ENCODE measurements around the gene GAS6. TPM values are rescaled to one million over a fixed set of nuclear protein-coding genes. Genes with fewer than 3 reads are reported as not detected.
"Not testable (repeated sequence)": the region's sequence is repeated elsewhere in the genome, so short reads cannot be mapped to it uniquely, and the experiment has no call there.

The GAS6 gene
- total RNA-seq, 1 experiment from 2014 or later = 41.7 TPM

DNA sequence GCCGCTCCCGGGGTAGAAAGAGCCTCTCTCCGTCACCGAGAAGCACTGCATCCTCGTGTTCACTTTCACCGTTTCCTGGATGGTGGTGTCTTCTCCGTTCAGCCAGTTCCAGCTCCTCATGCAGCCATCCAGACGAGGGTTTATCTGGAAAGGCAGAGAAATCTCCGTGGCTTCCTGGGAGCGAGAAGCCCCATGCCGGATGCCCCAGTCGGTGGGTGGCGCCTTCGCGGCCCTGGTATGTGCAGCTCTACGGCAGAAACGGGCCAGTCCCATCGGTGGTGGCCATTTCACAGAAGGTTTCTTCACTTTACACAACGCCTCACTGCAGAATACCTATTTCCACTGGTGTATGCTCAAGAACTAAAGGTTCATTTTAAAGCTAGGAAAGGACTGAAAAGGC lies 36.9 kb downstream of the GAS6 start:
- no peaks in the 10 kb centered on the region for H3K27me3 ChIP-seq (replicated peaks)
- no peaks in the 10 kb centered on the region for H3K9me3 ChIP-seq (replicated peaks)
- no peak overlapping the region for H3K27ac ChIP-seq
- H3K36me3 ChIP-seq = peaks cover 8% of the 10 kb centered on the region
- no peak overlapping the region for H3K4me3 ChIP-seq
- peaks cover 5% of the 10 kb centered on the region for H3K4me1 ChIP-seq (replicated peaks)
- no peak for DNase-seq (ENCODE audit: low read depth in 1 of 2, low spot score in 2 of 2)

DNA sequence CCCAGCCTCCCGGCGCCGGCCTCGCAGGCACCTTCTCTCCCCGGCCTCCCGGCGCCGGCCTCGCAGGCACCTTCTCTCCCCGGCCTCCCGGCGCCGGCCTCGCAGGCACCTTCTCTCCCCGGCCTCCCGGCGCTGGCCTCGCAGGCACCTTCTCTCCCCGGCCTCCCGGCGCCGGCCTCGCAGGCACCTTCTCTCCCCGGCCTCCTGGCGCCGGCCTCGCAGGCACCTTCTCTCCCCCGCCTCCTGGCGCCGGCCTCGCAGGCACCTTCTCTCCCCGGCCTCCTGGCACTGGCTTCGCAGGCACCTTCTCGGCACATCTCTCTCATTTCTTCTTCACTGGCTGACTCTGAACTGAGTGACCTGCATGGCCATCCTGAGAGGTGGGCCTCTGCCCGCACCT lies 37.4 kb downstream of the GAS6 start:
- H3K27ac ChIP-seq; H3K27me3 ChIP-seq (replicated peaks); H3K4me3 ChIP-seq; H3K9me3 ChIP-seq (replicated peaks); DNase-seq (ENCODE audit: low read depth in 1 of 2, low spot score in 2 of 2): not testable (repeated sequence)
- peaks cover 12% of the 10 kb centered on the region for H3K36me3 ChIP-seq
- peaks cover 10% of the 10 kb centered on the region for H3K4me1 ChIP-seq (replicated peaks)

DNA sequence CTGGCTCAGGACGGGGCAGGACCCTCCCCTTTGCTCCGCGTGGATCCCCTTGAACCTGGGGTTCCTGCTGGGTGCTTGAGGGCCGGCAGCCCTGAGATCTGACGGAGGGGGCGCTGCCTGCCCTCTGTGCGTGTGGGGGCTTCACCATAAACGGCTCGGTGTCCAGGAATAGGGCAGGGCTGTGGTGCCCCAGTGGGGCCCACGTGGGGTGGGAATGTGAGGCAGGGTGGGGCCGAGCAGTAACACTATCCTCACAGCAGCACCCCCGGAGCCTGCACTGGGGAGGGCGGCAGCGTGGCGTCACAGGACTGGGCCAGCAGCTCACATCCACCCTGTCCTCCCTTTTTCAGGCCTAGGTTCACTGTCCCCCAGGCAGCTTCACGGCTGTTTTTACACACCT lies 38.0 kb downstream of the GAS6 start:
- peaks cover 12% of the 10 kb centered on the region for H3K36me3 ChIP-seq
- no peak overlapping the region for H3K4me3 ChIP-seq
- no peaks in the 10 kb centered on the region for H3K9me3 ChIP-seq (replicated peaks)
- no peaks in the 10 kb centered on the region for H3K27me3 ChIP-seq (replicated peaks)
- DNase-seq (ENCODE audit: low read depth in 1 of 2, low spot score in 2 of 2) = no peak
- peaks cover 16% of the 10 kb centered on the region for H3K4me1 ChIP-seq (replicated peaks)
- no peak overlapping the region for H3K27ac ChIP-seq

DNA sequence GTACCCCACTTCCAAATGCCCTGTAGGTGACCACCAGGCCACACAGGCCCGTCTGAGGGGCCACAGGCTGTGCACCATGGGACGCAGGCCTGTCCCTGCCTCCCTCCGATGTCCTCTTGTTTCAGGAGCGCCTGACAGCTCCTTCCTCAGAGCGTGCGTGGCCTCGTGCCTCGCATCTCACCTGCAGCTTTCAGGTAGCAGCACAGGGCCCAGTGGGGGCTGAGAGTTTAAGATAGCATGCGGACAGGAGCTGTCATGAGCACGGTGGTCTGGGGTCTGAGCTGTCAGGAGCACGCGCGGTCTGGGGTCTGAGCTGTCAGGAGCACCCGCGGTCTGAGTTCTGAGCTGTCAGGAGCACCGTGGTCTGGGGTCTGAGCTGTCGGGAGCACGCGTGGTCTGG lies 40.1 kb downstream of the GAS6 start:
- Histone ChIP-seq H3K4me1 (replicated peaks) (peaks cover 28% of the 10 kb centered on the region), H3K4me3 (no peak overlapping the region), H3K27me3 (replicated peaks) (no peaks in the 10 kb centered on the region), H3K36me3 (peaks cover 12% of the 10 kb centered on the region), H3K9me3 (replicated peaks) (no peaks in the 10 kb centered on the region), H3K27ac (no peak overlapping the region)
- DNase-seq (ENCODE audit: low read depth in 1 of 2, low spot score in 2 of 2) = no peak

DNA sequence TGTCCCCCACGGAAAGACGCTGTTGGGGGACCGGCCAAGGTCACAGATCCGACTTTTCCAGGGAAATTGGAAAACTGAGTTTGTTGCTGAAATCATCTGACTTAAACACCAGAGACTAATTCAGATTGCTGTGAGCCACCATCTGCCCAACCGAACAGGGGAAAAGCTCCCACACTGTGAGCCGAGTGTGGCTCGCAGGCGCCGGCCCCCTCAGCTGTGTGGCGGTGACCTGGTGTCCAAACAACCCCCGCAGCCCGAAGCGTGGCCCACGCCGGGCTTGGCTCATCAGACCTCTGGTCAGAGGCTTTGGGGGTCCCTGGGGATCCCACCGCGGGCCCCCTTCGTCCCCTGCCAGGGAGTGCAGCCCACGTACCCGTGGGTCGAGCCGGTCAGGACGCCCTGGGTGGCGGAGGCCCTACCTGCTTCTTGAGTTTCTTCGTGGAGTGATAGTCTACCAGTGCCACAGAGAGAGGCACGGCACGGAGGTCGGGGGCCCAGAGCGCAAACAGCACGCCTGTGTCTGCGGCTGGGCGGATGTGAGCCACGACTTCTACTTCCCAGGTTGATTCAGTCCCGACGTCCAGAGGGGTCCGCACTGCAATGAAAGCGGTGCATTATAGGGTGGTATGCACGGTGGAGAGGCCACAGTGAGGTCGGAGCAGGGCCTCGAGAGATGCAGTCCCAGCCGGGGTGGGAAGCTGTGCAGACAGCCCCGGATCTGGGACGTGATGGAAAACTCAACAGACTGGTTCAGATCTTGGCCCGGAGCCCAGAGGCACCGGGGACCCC lies 40.7 kb downstream of the GAS6 start:
- H3K27ac ChIP-seq = no peak overlapping the region
- H3K36me3 ChIP-seq = peaks cover 12% of the 10 kb centered on the region

DNA sequence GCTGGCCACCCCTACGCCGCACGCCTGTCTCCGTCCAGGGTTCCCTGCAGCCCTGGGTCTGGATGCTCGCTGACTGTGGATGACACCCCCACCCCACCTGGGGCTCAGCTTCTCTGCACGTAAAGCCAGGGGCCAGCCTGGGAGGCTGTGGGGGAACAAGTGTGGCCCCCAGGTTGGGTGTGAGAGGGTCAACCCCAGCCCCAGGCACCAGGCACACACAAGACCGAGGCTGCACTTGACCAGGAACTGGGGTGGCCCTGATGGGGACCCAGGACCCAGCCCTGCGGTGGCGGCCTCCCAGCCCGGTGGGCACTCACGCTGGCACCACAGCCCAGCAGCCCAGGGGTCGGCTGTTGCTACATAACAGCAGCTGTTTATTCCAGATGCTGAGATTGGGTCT lies 41.6 kb downstream of the GAS6 start:
- Histone ChIP-seq H3K9me3 (replicated peaks) (no peaks in the 10 kb centered on the region), H3K27ac (no peak overlapping the region), H3K27me3 (replicated peaks) (no peaks in the 10 kb centered on the region), H3K4me3 (no peak overlapping the region), H3K36me3 (peaks cover 12% of the 10 kb centered on the region), H3K4me1 (replicated peaks) (peaks cover 28% of the 10 kb centered on the region)
- no peak for DNase-seq (ENCODE audit: low read depth in 1 of 2, low spot score in 2 of 2)

More for the DNA sequence above, 40.7 kb downstream of the GAS6 start:
- Histone ChIP-seq H3K4me3 (no peak overlapping the region), H3K9me3 (replicated peaks) (no peaks in the 10 kb centered on the region), H3K4me1 (replicated peaks) (peaks cover 28% of the 10 kb centered on the region), H3K27me3 (replicated peaks) (no peaks in the 10 kb centered on the region)
- no peak for DNase-seq (ENCODE audit: low read depth in 1 of 2, low spot score in 2 of 2)

DNA sequence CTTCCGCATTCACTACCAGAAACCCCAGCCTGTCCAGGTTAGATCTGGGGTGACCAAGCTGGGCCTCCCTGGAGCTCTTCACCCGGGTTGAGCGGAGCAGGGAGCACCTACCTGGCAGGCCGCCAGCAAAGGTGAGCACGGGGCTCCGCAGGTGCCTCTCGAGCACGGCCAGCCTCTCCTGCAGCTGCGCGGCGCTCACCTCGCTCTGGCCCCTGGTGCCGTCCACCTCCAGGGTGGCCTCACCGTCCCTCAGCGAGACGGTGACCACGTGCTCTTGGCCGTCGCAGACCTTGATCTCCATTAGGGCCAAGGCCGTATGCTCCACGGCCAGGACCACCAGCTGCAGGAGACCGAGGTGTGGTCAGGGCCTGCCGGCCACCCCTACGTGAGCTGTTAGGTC lies 42.0 kb downstream of the GAS6 start:
- DNase-seq (ENCODE audit: low read depth in 1 of 2, low spot score in 2 of 2) = no peak
- Histone ChIP-seq H3K9me3 (replicated peaks) (no peaks in the 10 kb centered on the region), H3K36me3 (peaks cover 12% of the 10 kb centered on the region), H3K4me3 (no peak overlapping the region), H3K4me1 (replicated peaks) (peaks cover 29% of the 10 kb centered on the region), H3K27me3 (replicated peaks) (no peaks in the 10 kb centered on the region), H3K27ac (peak overlapping the region; percentile 60)

DNA sequence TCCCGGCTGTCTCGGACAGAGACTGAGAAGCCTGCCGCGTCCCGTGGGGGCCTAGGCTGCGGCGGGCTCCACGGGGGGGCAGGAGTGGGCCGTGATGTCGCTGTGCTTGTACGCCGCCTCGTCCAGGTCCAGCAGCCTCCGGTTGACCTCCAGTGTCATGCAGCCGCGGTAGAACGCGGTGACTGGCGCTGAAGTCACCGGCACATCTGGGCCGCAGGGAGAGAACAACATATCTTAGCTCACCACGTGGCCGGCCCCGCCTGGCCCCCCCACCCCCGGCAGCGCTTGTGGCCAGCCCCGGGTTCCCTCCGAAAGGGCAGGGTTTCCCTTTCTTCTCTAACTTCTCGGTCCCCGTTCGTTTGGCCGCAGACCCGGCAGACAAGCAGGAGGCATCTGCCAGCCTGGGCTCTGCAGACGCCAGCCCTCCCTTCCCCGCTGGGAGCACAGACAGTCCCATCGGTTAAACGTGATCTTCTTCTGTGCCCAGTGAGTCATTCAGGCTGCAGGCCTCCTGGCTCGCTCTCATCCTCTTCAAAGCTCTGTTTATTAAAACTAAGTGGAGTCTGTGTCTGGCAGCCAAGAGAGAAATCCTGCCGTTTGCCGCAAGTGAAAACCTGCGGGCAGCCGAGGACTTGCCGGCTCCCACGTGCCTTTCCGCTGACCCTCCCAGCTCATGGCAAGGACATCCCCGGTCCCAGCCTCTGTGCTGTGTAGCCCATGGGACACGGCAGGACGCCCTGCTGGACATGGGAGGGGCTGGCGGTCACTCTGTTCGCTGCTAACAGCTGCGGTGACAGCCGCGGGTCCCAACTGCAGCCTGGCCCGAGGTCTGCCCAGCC lies 42.8 kb downstream of the GAS6 start:
- Histone ChIP-seq H3K4me3 (peak overlapping the region; percentile 3), H3K27ac (peak overlapping the region; percentile 60), H3K4me1 (replicated peaks) (peaks cover 36% of the 10 kb centered on the region), H3K9me3 (replicated peaks) (no peaks in the 10 kb centered on the region), H3K27me3 (replicated peaks) (no peaks in the 10 kb centered on the region), H3K36me3 (peaks cover 12% of the 10 kb centered on the region)
- DNase-seq (ENCODE audit: low read depth in 1 of 2, low spot score in 2 of 2) = peak; percentile 92 to 93

DNA sequence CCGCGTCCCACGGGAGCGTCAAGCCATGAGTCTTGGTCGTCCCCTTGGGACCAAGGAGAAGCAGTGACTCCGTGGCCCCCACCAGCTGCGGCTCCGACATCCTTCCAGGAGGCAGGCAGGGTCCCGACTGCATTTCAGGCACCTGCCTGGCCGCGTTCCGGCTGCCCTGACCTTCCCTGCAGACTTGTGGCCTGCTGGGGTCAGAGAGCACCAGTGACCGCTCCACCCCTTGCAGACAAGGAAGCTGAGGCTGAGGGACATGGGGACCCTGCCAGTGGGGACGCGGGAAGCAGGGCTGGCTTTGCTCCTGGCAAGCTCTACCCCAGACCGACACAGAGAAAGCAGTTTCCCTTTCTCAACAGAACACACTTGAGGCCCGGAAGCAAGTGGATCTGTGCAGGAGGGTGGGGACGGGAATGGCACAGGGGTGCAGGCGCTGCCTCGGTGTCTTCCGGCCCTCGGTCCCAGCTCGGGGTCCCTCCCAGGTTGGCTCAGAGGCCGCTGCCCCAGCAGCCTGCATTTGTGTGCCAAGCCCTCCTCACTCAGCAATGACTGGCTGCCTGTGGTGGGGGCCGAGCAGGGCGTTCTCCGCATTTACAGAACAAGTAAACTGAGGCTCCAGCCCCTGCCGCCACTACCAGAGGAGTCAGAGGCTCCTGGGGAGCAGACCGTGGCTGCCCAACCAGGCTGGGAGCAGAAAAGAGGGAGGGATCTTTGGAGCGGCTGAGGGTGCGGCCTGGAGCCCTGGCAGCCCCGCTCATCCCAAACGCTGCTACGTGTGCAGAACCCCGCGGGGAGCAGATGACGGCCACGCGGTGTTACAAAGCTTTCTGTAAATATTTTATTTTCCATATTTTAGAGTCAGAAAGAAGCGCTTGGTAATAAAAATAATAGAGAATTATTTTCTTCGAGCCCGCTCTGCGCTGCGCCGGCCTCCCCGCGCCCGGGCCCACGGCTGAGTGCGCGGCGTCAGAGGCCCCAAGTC lies 43.9 kb downstream of the GAS6 start:
- 0 out of 2 replicates have a peak overlapping the region, but pooled peaks have one; percentile 3 for H3K4me3 ChIP-seq
- H3K27ac ChIP-seq = peak overlapping the region; percentile 60
- DNase-seq (ENCODE audit: low read depth in 1 of 2, low spot score in 2 of 2) = no peak
- H3K9me3 ChIP-seq (replicated peaks) = no peaks in the 10 kb centered on the region; the same call in 1 of the 2 replicates
- H3K36me3 ChIP-seq = peaks cover 12% of the 10 kb centered on the region
- H3K27me3 ChIP-seq (replicated peaks) = no peaks in the 10 kb centered on the region
- H3K4me1 ChIP-seq (replicated peaks) = peaks cover 39% of the 10 kb centered on the region

DNA sequence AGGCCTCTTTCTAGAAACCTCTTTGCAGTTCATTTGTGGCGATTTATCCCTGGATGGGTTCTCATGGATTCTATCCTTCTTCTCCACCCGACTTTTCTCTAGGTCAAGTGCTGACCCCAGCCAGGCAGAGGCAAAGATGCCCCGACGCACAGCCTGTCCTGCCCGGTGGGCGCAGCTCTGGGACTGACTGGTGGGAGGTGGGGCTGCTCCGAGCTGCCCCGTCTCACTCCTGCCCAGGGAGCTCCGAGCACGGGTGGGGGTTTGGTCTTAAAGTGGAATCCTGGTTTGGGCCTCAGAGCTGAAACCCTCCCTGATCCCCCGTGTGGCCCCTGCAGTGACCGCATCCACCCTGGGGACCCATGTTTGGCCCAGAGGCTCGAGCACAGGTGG lies 44.5 kb downstream of the GAS6 start:
- Histone ChIP-seq H3K4me1 (replicated peaks) (peaks cover 42% of the 10 kb centered on the region), H3K36me3 (peaks cover 12% of the 10 kb centered on the region), H3K27ac (no peak overlapping the region), H3K9me3 (replicated peaks) (no peaks in the 10 kb centered on the region; the same call in 1 of the 2 replicates), H3K27me3 (replicated peaks) (no peaks in the 10 kb centered on the region), H3K4me3 (no peak overlapping the region)
- DNase-seq (ENCODE audit: low read depth in 1 of 2, low spot score in 2 of 2) = no peak

DNA sequence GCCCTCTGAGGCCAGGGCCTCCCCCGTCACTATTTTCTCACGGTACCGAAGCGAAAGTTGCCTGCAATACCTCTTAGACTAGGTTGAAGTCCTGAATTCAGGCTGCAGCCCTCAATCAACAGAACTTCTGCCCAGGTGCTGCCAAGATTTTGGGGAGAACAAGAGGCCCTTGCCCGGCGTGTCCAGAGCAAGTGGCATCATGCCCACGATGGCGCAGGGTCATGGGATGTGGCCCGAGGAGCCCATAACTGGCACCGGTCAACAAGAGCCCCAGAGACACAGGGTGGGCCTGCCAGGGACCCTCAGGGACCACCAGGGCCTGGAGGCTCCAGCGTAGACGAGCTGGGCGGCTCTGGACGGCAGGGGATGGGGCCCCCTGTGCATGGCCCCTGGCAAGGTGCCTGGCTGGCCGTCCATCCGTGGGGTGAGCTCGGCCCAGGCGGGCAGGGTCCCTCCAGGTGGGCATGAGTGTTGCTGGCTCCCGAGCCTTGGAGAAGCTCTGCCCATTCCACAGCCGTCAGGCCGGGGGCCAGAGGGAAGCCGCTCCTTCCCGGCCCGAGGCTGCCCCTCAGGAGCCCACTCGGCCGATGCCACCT lies 45.1 kb downstream of the GAS6 start:
- DNase-seq (ENCODE audit: low read depth in 1 of 2, low spot score in 2 of 2) = no peak
- Histone ChIP-seq H3K4me3 (no peak overlapping the region), H3K9me3 (replicated peaks) (no peaks in the 10 kb centered on the region; the same call in 1 of the 2 replicates)

DNA sequence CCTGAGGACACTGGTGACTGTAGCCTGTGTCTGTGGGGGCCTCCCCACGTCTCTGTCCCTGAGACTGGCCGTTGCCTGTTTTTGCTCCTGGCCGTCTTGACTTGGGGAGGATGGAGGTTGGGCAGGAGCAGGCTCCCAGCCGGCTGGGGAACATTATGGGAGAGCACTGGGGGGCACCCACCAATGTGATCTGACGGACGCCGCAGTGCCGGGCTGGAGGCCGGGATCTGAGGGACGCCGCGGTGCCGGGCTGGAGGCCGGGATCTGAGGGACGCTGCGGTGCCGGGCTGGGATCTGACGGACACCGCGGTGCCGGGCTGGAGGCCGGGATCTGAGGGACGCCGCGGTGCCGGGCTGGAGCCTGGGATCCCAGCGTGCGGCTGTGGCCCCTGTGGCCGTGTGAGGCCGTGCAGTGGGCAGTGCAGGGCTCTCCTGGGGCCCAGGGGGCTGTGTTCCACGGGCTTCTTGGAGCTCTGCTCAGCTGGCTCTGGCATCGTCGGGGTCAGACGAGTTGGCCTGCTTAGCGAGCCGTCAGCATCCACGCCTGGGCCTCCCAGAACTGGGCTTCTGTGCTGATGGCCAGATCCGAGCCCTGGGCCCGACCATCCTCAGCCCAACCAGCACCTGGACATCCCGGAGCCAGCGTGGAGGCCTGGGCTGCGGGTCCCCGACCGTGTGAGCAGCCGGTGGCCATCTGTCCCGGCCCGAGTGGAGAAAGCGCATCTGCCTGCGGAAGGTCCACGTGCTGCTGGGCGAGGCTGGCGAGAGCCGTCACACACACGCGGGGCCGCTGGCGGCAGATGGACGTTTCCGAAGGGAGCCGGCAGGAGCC lies 45.8 kb downstream of the GAS6 start:
- no peak for DNase-seq (ENCODE audit: low read depth in 1 of 2, low spot score in 2 of 2)
- no peak overlapping the region for H3K4me3 ChIP-seq
- no peak overlapping the region for H3K27ac ChIP-seq
- H3K27me3 ChIP-seq (replicated peaks) = no peaks in the 10 kb centered on the region
- peaks cover 10% of the 10 kb centered on the region for H3K36me3 ChIP-seq
- peaks cover 6% of the 10 kb centered on the region for H3K9me3 ChIP-seq (replicated peaks)
- H3K4me1 ChIP-seq (replicated peaks) = peaks cover 53% of the 10 kb centered on the region

More for the DNA sequence above, 45.1 kb downstream of the GAS6 start:
- Histone ChIP-seq H3K4me1 (replicated peaks) (peaks cover 47% of the 10 kb centered on the region), H3K36me3 (peaks cover 12% of the 10 kb centered on the region), H3K27ac (no peak overlapping the region), H3K27me3 (replicated peaks) (no peaks in the 10 kb centered on the region)
